SU-DHL-6 (cell line): Measurements from ENCODE around the gene SEPTIN10.

ENCODE experiments used
- H2AFZ ChIP-seq: fragments of 200-600 bp; sonication (generic); 2 replicates; pipeline ENCODE4 v1.6.1; 2014; ENCODE audit warnings: low read depth, mild to moderate bottlenecking, moderate library complexity, mixed read lengths, antibody characterized with exemption, low read length; ENCODE audit not compliant: severe bottlenecking
- H3F3A ChIP-seq: fragments of 200-600 bp; shearing (Covaris generic); 2 replicates; pipeline ENCODE4 v1.6.0; 2016; ENCODE audit warnings: antibody characterized with exemption, mild to moderate bottlenecking; ENCODE audit not compliant: insufficient read depth
- H3K27ac ChIP-seq: fragments of 200-600 bp; sonication (generic); 2 replicates; pipeline ENCODE4 v1.5.1; 2016; ENCODE audit warnings: low read depth, mild to moderate bottlenecking, low read length, moderate library complexity, mixed read lengths
- H3K27me3 ChIP-seq: fragments of 200-600 bp; sonication (generic), shearing (Covaris generic); 2 replicates; pipeline ENCODE4 v1.6.0; 2014; ENCODE audit warnings: mild to moderate bottlenecking, low read length
- H3K36me3 ChIP-seq: fragments of 200-600 bp; sonication (generic); 2 replicates; pipeline ENCODE4 v1.6.1; 2014; ENCODE audit warnings: mild to moderate bottlenecking, low read length, mixed read lengths
- H3K4me2 ChIP-seq: fragments of 300-600, 200-600 bp; shearing (Covaris generic), sonication (generic); 2 replicates; pipeline ENCODE4 v1.6.0; 2014; ENCODE audit warnings: low read length, low read depth, mild to moderate bottlenecking; ENCODE audit not compliant: poor library complexity, severe bottlenecking
- H3K4me3 ChIP-seq: fragments of 200-600 bp; sonication (generic); 2 replicates; pipeline ENCODE4 v1.5.1; 2014; ENCODE audit warnings: antibody characterized with exemption, low read length, mild to moderate bottlenecking, mixed read lengths; ENCODE audit not compliant: insufficient read depth, poor library complexity, severe bottlenecking
- H3K79me2 ChIP-seq: fragments of 200-600 bp; sonication (generic); 2 replicates; pipeline ENCODE4 v1.6.1; 2014; ENCODE audit warnings: mild to moderate bottlenecking, low read length, moderate library complexity; ENCODE audit not compliant: insufficient read depth
- H3K9ac ChIP-seq: fragments of 200-600 bp; sonication (generic); 2 replicates; pipeline ENCODE4 v1.7.0; 2014; ENCODE audit warnings: mild to moderate bottlenecking, low read length
- H3K9me2 ChIP-seq: fragments of 200-600 bp; sonication (generic); replicated peaks from 2 replicates; pipeline ENCODE4 v1.6.1; 2014; ENCODE audit warnings: low read length; ENCODE audit not compliant: insufficient read depth
- H3K9me3 ChIP-seq: fragments of 200-600 bp; sonication (generic); 2 replicates; pipeline ENCODE4 v1.6.1; 2014; ENCODE audit warnings: low read length, mixed read lengths; ENCODE audit not compliant: insufficient read depth
- H4K20me1 ChIP-seq: fragments of 200-600 bp; sonication (generic); 2 replicates; pipeline ENCODE4 v1.6.1; 2014; ENCODE audit warnings: low read depth, mild to moderate bottlenecking, antibody characterized with exemption, low read length, moderate library complexity, mixed read lengths
- EZH2phosphoT487 ChIP-seq: fragments of 200-600 bp; sonication (generic), shearing (Covaris generic); conservative IDR thresholded peaks from 2 replicates; pipeline ENCODE4 v1.6.1; 2018; ENCODE audit warnings: mild to moderate bottlenecking, antibody characterized with exemption, low read length, moderate library complexity, mixed read lengths
- TF ChIP-seq, protein P1 (sequence below): fragments of 200-600 bp; sonication (generic); IDR thresholded peaks from one replicate; pipeline ENCODE4 v1.5.1; 2017; ENCODE audit warnings: antibody characterized with exemption, mild to moderate bottlenecking, low read length, moderate library complexity; ENCODE audit not compliant: insufficient read depth, poor library complexity, severe bottlenecking

Gene SEPTIN10

GRCh38 chr2:109560265-109560664 is 53.5 kb downstream of the SEPTIN10 start:
- Histone ChIP-seq H3K9me3 (no peaks in the 10 kb centered on the region), H3F3A (no peaks in the 10 kb centered on the region), H3K9me2 (no peaks in the 10 kb centered on the region), H3K4me2 (no peak overlapping the region), H3K79me2 (no peaks in the 10 kb centered on the region), H3K9ac (no peak overlapping the region), H3K27ac (no peak overlapping the region), H4K20me1 (no peaks in the 10 kb centered on the region), H2AFZ (no peak overlapping the region), H3K36me3 (no peaks in the 10 kb centered on the region), H3K4me3 (no peak overlapping the region), H3K27me3 (no peaks in the 10 kb centered on the region)
- TF ChIP-seq, protein P1, sequence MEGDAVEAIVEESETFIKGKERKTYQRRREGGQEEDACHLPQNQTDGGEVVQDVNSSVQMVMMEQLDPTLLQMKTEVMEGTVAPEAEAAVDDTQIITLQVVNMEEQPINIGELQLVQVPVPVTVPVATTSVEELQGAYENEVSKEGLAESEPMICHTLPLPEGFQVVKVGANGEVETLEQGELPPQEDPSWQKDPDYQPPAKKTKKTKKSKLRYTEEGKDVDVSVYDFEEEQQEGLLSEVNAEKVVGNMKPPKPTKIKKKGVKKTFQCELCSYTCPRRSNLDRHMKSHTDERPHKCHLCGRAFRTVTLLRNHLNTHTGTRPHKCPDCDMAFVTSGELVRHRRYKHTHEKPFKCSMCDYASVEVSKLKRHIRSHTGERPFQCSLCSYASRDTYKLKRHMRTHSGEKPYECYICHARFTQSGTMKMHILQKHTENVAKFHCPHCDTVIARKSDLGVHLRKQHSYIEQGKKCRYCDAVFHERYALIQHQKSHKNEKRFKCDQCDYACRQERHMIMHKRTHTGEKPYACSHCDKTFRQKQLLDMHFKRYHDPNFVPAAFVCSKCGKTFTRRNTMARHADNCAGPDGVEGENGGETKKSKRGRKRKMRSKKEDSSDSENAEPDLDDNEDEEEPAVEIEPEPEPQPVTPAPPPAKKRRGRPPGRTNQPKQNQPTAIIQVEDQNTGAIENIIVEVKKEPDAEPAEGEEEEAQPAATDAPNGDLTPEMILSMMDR = no peak
- no peak for TF ChIP-seq EZH2phosphoT487

- H3K27ac ChIP-seq = no peak overlapping the region
- no peaks in the 10 kb centered on the region for H3F3A ChIP-seq
- no peaks in the 10 kb centered on the region for H3K9me3 ChIP-seq
- no peak overlapping the region for H3K4me3 ChIP-seq
- no peak overlapping the region for H3K9ac ChIP-seq
- H3K9me2 ChIP-seq = no peaks in the 10 kb centered on the region
- TF ChIP-seq, protein P1 = no peak
- no peak for TF ChIP-seq EZH2phosphoT487
- H4K20me1 ChIP-seq = no peaks in the 10 kb centered on the region
- no peak overlapping the region for H2AFZ ChIP-seq
- H3K79me2 ChIP-seq = no peaks in the 10 kb centered on the region
- no peaks in the 10 kb centered on the region for H3K36me3 ChIP-seq
- H3K4me2 ChIP-seq = no peak overlapping the region
- no peaks in the 10 kb centered on the region for H3K27me3 ChIP-seq
Observed at GRCh38 chr2:109558076-109558882, 55.5 kb downstream of the SEPTIN10 start.

DNA sequence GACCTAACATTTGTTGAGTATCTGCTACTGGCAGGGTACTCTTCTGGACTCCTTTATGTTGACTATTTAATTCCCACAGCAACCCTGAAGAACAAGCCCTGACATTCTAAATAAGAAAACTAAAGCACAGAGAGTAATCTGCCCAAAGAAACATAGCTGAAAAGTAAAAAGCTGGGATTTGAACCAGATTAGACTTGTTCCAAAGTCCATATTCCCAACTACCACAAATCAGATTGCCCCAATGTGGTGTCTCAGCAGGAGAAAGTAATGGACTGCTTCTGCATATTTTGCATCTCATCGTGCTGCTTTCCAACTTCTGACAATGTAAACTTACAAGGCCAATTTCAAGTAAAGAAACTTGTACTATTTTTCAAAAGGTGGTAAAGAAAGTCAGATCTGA is 56.5 kb downstream of the SEPTIN10 start:
- Histone ChIP-seq H3K4me2 (no peak overlapping the region), H2AFZ (no peak overlapping the region), H3F3A (no peaks in the 10 kb centered on the region), H4K20me1 (no peaks in the 10 kb centered on the region), H3K36me3 (no peaks in the 10 kb centered on the region), H3K9me3 (no peaks in the 10 kb centered on the region), H3K79me2 (no peaks in the 10 kb centered on the region), H3K9ac (no peak overlapping the region), H3K4me3 (no peak overlapping the region), H3K9me2 (no peaks in the 10 kb centered on the region), H3K27ac (no peak overlapping the region), H3K27me3 (no peaks in the 10 kb centered on the region)
- TF ChIP-seq, protein P1 = no peak
- TF ChIP-seq EZH2phosphoT487 = no peak
